Stomach (tissue), 9 donors: ENCODE measurements around the gene NKX6-2. TPM values are rescaled to one million over a fixed set of nuclear protein-coding genes. Genes with fewer than 3 reads are reported as not detected.

ENCODE experiments used
- DNase-seq, 2 donors: peaks; one replicate each; pipeline versions ENCODE4 v3.0.0 to v3.0.0-alpha.2; 2013 to 2019
- H3K27ac ChIP-seq, 5 donors: fragments of 200-600 bp in 4 of 5; sonication (generic) in 4 of 5; one replicate each; pipeline ENCODE4 v1.5.1; 2013 to 2019; ENCODE audit warnings: mild to moderate bottlenecking in 1 of 5, moderate library complexity in 1 of 5
- H3K27me3 ChIP-seq, 3 donors: fragments of 200-600 bp; sonication (generic); one replicate each; pipeline ENCODE4 v1.5.1; 2017 to 2019; ENCODE audit warnings: mixed run types in 1 of 3
- H3K36me3 ChIP-seq, 4 donors: fragments of 200-600 bp; sonication (generic); 1 replicate in 3 of 4; 2 replicates in 1 of 4; pipeline ENCODE4 v1.5.1; 2016 to 2019
- H3K4me1 ChIP-seq, 4 donors: fragments of 200-600 bp; sonication (generic); one replicate each; pipeline ENCODE4 v1.5.1; 2016 to 2019
- H3K4me3 ChIP-seq, 4 donors: fragments of 200-600 bp; sonication (generic) in 3 of 4; one replicate each; pipeline ENCODE4 v1.5.1; 2016 to 2019; ENCODE audit warnings: mild to moderate bottlenecking in 1 of 4
- H3K9me3 ChIP-seq, 4 donors: fragments of 200-600 bp; sonication (generic); one replicate each; pipeline ENCODE4 v1.5.1; 2016 to 2019
- CTCF ChIP-seq, 7 experiments: fragments of 450-650 bp in 4 of 7; fragments of 200-600 bp in 3 of 7; sonication (generic) in 3 of 7; IDR thresholded peaks; one replicate each; pipeline ENCODE4 v1.5.1; 2016 to 2019; ENCODE audit warnings: antibody characterized with exemption in 7 of 7, control low read depth in 2 of 7, mild to moderate bottlenecking in 1 of 7
- EP300 ChIP-seq: sonication (generic); formaldehyde crosslinking; IDR thresholded peaks from one replicate; pipeline ENCODE4 v1.6.1; 2017; ENCODE audit warnings: antibody characterized with exemption
- POLR2A ChIP-seq, 4 donors: fragments of 450-650 bp; IDR thresholded peaks; one replicate each; pipeline ENCODE4 v1.6.1; 2016; ENCODE audit warnings: antibody characterized with exemption in 4 of 4, control low read depth in 2 of 4, mild to moderate bottlenecking in 1 of 4, moderate library complexity in 1 of 4
- POLR2AphosphoS5 ChIP-seq, 3 donors: sonication (generic); formaldehyde crosslinking; IDR thresholded peaks; one replicate each; pipeline ENCODE4 v1.6.1; 2016; ENCODE audit warnings: antibody characterized with exemption in 3 of 3
- WGBS, 5 donors: extraction: QIAGEN DNeasy Blood & Tissue Kit in 3 of 5; methylation state at CpG; one replicate each; pipeline versions ENCODE4 v1.1.5 to v1.1.7; 2013 to 2018; 5-methylcytosine and 5-hydroxymethylcytosine counted together
- intact Hi-C: fragments of 100-400 bp; cut with DNase I; formaldehyde crosslinking; loops from one replicate; pipeline ENCODE4 v1.15.1; 2023; ENCODE audit warnings: low total_unique reads
- polyA plus RNA-seq, 3 donors: library from polyadenylated mRNA; stranded (reverse); fragments of 200-250 nt; gene quantifications; one replicate each; pipeline ENCODE4 v1.2.3, GENCODE V29; 2013
- total RNA-seq, 5 donors: library from RNA; depleted of rRNA; stranded (reverse); fragments of >200 nt; gene quantifications; one replicate each; pipeline versions ENCODE4 v1.1.0 to v1.2.3, GENCODE V29; 2014 to 2016
- donor health status: healthy with polysubstance abuse.
- donor health status: Bipolar disorder and iron deficiency.
- donor health status: healthy.

The NKX6-2 gene
- total and polyA plus RNA-seq, 8 donors = 0.65 to 75.8 (median 10.0) TPM; not detected in 2

- Histone ChIP-seq H3K27me3 (no peaks in the 10 kb centered on the region), H3K36me3 (peaks cover 17 to 85% (median 69%) of the 10 kb centered on the region in 4 donors), H3K4me1 (peaks cover 0 to 14% (median under 1%) of the 10 kb centered on the region in 4 donors), H3K27ac (peak overlapping the region; percentile 37 to 75 (median 61)), H3K9me3 (no peaks in the 10 kb centered on the region), H3K4me3 (no peak overlapping the region)
- peak in 1 of 3 donors; percentile 4 for TF ChIP-seq POLR2AphosphoS5 (IDR thresholded peaks at IDR 0.05)
- no peak for TF ChIP-seq POLR2A (IDR thresholded peaks at IDR 0.05)
- no peak for TF ChIP-seq CTCF (IDR thresholded peaks at IDR 0.05)
- no peak for TF ChIP-seq EP300
- peak; percentile 39 to 72 for DNase-seq
- intact Hi-C loops = no loop called here
- WGBS, 5 donors = 51 to 66% (median 60%) methylated on average over 13 to 14 of the region's 14 CpGs
Observed at GRCh38 chr10:132758865-132759264, 27.1 kb downstream of the NKX6-2 start.

- intact Hi-C loops = no loop called here
- H3K36me3 ChIP-seq = peaks cover 22 to 95% (median 79%) of the 10 kb centered on the region in 4 donors
- WGBS, 5 donors = 95 to 98% (median 98%) methylated on average over 27 of the region's 27 CpGs
- H3K27ac ChIP-seq = no peak overlapping the region
- TF ChIP-seq EP300 = no peak
- TF ChIP-seq POLR2AphosphoS5 (IDR thresholded peaks at IDR 0.05) = no peak
- TF ChIP-seq CTCF (IDR thresholded peaks at IDR 0.05) = no peak
- no peak for TF ChIP-seq POLR2A (IDR thresholded peaks at IDR 0.05)
- H3K27me3 ChIP-seq = no peaks in the 10 kb centered on the region
- peaks cover 0 to 7% (median 0%) of the 10 kb centered on the region in 4 donors for H3K4me1 ChIP-seq
- H3K4me3 ChIP-seq = no peak overlapping the region
- H3K9me3 ChIP-seq = no peaks in the 10 kb centered on the region
- no peak for DNase-seq
Observed at GRCh38 chr10:132757171-132757570, 28.8 kb downstream of the NKX6-2 start.

GRCh38 chr10:132756591-132756990 is 29.4 kb downstream of the NKX6-2 start:
- Histone ChIP-seq H3K27me3 (no peaks in the 10 kb centered on the region), H3K4me3 (no peak overlapping the region), H3K9me3 (no peaks in the 10 kb centered on the region), H3K36me3 (peaks cover 22 to 97% (median 78%) of the 10 kb centered on the region in 4 donors), H3K4me1 (peaks cover 0 to 7% (median 0%) of the 10 kb centered on the region in 4 donors), H3K27ac (no peak overlapping the region)
- TF ChIP-seq POLR2AphosphoS5 (IDR thresholded peaks at IDR 0.05) = no peak
- no peak for TF ChIP-seq POLR2A (IDR thresholded peaks at IDR 0.05)
- TF ChIP-seq CTCF (IDR thresholded peaks at IDR 0.05) = no peak
- no peak for TF ChIP-seq EP300
- intact Hi-C loops = no loop called here
- DNase-seq = no peak
- 96 to 98% (median 97%) methylated on average over 14 of the region's 14 CpGs for WGBS, 5 donors

GRCh38 chr10:132755166-132755711 is 30.7 kb downstream of the NKX6-2 start:
- H3K4me1 ChIP-seq = peaks cover 0 to 7% (median 0%) of the 10 kb centered on the region in 4 donors
- peaks cover 22 to 98% (median 82%) of the 10 kb centered on the region in 4 donors for H3K36me3 ChIP-seq
- intact Hi-C loops = no loop called here
- TF ChIP-seq POLR2A (IDR thresholded peaks at IDR 0.05) = no peak
- TF ChIP-seq EP300 = no peak
- TF ChIP-seq POLR2AphosphoS5 (IDR thresholded peaks at IDR 0.05) = no peak
- no peak for TF ChIP-seq CTCF (IDR thresholded peaks at IDR 0.05)
- no peak overlapping the region for H3K27ac ChIP-seq
- H3K27me3 ChIP-seq = no peaks in the 10 kb centered on the region
- DNase-seq = no peak
- H3K9me3 ChIP-seq = no peaks in the 10 kb centered on the region
- H3K4me3 ChIP-seq = no peak overlapping the region
- 95 to 99% (median 98%) methylated on average over 15 of the region's 15 CpGs for WGBS, 5 donors
